Trophoblast cell (in vitro differentiated cells and primary cell): ENCODE results near the gene ROR2.
"Not testable (repeated sequence)": the region's sequence is repeated elsewhere in the genome, so short reads cannot be mapped to it uniquely, and the experiment has no call there.

ENCODE experiments used
- DNase-seq, 2 donors: peaks; one replicate each; pipeline ENCODE4 v3.0.0-alpha.2; 2016
- H2AFZ ChIP-seq: 2 replicates; pipeline ENCODE4 v1.6.1; 2013; ENCODE audit warnings: low read length, moderate library complexity, mild to moderate bottlenecking; ENCODE audit not compliant: insufficient read depth, poor library complexity
- H2AK5ac ChIP-seq: 2 replicates; pipeline ENCODE4 v1.6.1; 2013; ENCODE audit warnings: mild to moderate bottlenecking, low read length
- H2BK120ac ChIP-seq: 2 replicates; pipeline ENCODE4 v1.6.1; 2013; ENCODE audit warnings: low read length, mild to moderate bottlenecking, moderate library complexity; ENCODE audit not compliant: insufficient read depth, poor library complexity
- H2BK12ac ChIP-seq: 2 replicates; pipeline ENCODE4 v1.6.1; 2013; ENCODE audit warnings: mild to moderate bottlenecking, low read length, moderate library complexity
- H2BK5ac ChIP-seq: 2 replicates; pipeline ENCODE4 v1.6.1; 2013; ENCODE audit warnings: low read length, low read depth, moderate library complexity, mild to moderate bottlenecking; ENCODE audit not compliant: poor library complexity
- H3K14ac ChIP-seq: 2 replicates; pipeline ENCODE4 v1.6.1; 2013; ENCODE audit warnings: mild to moderate bottlenecking, low read length
- H3K18ac ChIP-seq: 2 replicates; pipeline ENCODE4 v1.6.1; 2013; ENCODE audit warnings: mild to moderate bottlenecking, low read length
- H3K23ac ChIP-seq: 2 replicates; pipeline ENCODE4 v1.6.1; 2013; ENCODE audit warnings: low read length
- H3K27ac ChIP-seq: 2 replicates; pipeline ENCODE4 v1.5.1; 2013; ENCODE audit warnings: low read depth, mild to moderate bottlenecking, inconsistent platforms, low read length, moderate library complexity
- H3K27me3 ChIP-seq: 2 replicates; pipeline ENCODE4 v1.6.1; 2013; ENCODE audit warnings: inconsistent platforms, mild to moderate bottlenecking, low read length, moderate library complexity; ENCODE audit not compliant: insufficient read depth
- H3K36me3 ChIP-seq, 2 experiments: 1 replicate in 1 of 2; 2 replicates in 1 of 2; pipeline ENCODE4 v1.6.1; 2013; ENCODE audit warnings: low read length in 2 of 2, mild to moderate bottlenecking in 2 of 2, moderate library complexity in 1 of 2; ENCODE audit not compliant: insufficient read depth in 2 of 2, control insufficient read depth in 1 of 2
- H3K4ac ChIP-seq: 2 replicates; pipeline ENCODE4 v1.6.1; 2013; ENCODE audit warnings: low read depth, mild to moderate bottlenecking, low read length, moderate library complexity
- H3K4me1 ChIP-seq, 2 experiments: 1 replicate in 1 of 2; 2 replicates in 1 of 2; pipeline ENCODE4 v1.6.1; 2013; ENCODE audit warnings: low read length in 2 of 2, mild to moderate bottlenecking in 2 of 2, moderate library complexity in 1 of 2; ENCODE audit not compliant: insufficient read depth in 2 of 2, control insufficient read depth in 1 of 2
- H3K4me2 ChIP-seq: 2 replicates; pipeline ENCODE4 v1.6.1; 2013; ENCODE audit warnings: inconsistent platforms, mild to moderate bottlenecking, low read length, moderate library complexity
- H3K4me3 ChIP-seq: 2 replicates; pipeline ENCODE4 v1.5.1; 2013; ENCODE audit warnings: mild to moderate bottlenecking, low read depth, low read length, inconsistent platforms
- H3K79me1 ChIP-seq: one replicate; pipeline ENCODE4 v1.6.1; 2013; ENCODE audit warnings: low read length
- H3K79me2 ChIP-seq: 2 replicates; pipeline ENCODE4 v1.6.1; 2013; ENCODE audit warnings: low read length, mild to moderate bottlenecking; ENCODE audit not compliant: control insufficient read depth, insufficient read depth, poor library complexity
- H3K9ac ChIP-seq: 2 replicates; pipeline ENCODE4 v1.6.1; 2013; ENCODE audit warnings: mild to moderate bottlenecking, low read length
- H3K9me3 ChIP-seq: 2 replicates; pipeline ENCODE4 v1.6.1; 2013; ENCODE audit warnings: low read depth, mild to moderate bottlenecking, control low read depth, inconsistent platforms, low read length; ENCODE audit not compliant: insufficient read depth
- H4K12ac ChIP-seq: 2 replicates; pipeline ENCODE4 v1.6.1; 2013; ENCODE audit warnings: low read depth, mild to moderate bottlenecking, low read length, moderate library complexity
- H4K8ac ChIP-seq: 2 replicates; pipeline ENCODE4 v1.6.1; 2013; ENCODE audit warnings: low read depth, mild to moderate bottlenecking, low read length, moderate library complexity
- H4K91ac ChIP-seq: one replicate; pipeline ENCODE4 v1.6.1; 2013; ENCODE audit warnings: low read depth, mild to moderate bottlenecking, low read length, moderate library complexity
- WGBS: extraction: QIAGEN DNeasy Blood & Tissue Kit; methylation state at CpG from one replicate; pipeline ENCODE4 v1.1.7; 2013; ENCODE audit warnings: missing lambda C conversion rate; ENCODE audit not compliant: insufficient read length, insufficient coverage; ENCODE audit errors: extremely low coverage; 5-methylcytosine and 5-hydroxymethylcytosine counted together

Gene ROR2

DNA sequence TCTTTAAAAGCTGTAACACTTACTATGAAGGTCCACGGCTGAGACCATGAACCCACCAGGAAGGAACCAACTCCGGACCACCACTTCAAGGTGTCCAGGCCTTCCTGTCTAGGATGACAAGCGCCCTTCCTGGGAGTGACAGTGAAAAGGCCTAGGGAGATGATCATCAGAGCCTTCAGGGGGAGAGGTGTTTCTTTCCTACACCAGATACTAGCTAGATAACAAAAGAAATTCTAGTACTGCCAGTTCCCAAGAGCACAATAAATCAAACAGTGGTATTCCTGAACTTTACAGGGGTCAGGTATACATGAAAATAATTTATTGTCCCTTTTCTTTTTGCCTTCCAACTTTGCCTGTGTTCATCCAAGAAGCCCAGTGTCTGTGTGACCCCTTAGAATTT is 432.2 kb downstream of the ROR2 start:
- no peak overlapping the region for H3K4ac ChIP-seq
- H4K8ac ChIP-seq: no peak overlapping the region
- no peak overlapping the region for H3K4me2 ChIP-seq
- no peak overlapping the region for H3K14ac ChIP-seq
- no peak overlapping the region for H3K9ac ChIP-seq
- H2BK5ac ChIP-seq: peak overlapping the region; percentile 75
- peak overlapping the region; percentile 45 for H3K27ac ChIP-seq
- peak overlapping the region; percentile 71 for H2BK120ac ChIP-seq
- DNase-seq: no peak
- H3K23ac ChIP-seq: no peak overlapping the region
- peak overlapping the region; percentile 35 for H4K91ac ChIP-seq
- H3K27me3 ChIP-seq: no peaks in the 10 kb centered on the region
- H3K79me2 ChIP-seq: no peaks in the 10 kb centered on the region
- H3K36me3 ChIP-seq: no peaks in the 10 kb centered on the region
- no CpG with 5 or more reads among the region's 3 CpGs for WGBS
- no peak overlapping the region for H3K18ac ChIP-seq
- H3K4me1 ChIP-seq: peaks cover 11 to 14% of the 10 kb centered on the region in 2 experiments
- H2AK5ac ChIP-seq: no peak overlapping the region
- H3K4me3 ChIP-seq: no peak overlapping the region
- H2AFZ ChIP-seq: no peak overlapping the region
- H4K12ac ChIP-seq: no peak overlapping the region
- peak overlapping the region; percentile 84 for H2BK12ac ChIP-seq
- H3K9me3 ChIP-seq: peaks cover 1% of the 10 kb centered on the region
- H3K79me1 ChIP-seq: peaks cover 8% of the 10 kb centered on the region

DNA sequence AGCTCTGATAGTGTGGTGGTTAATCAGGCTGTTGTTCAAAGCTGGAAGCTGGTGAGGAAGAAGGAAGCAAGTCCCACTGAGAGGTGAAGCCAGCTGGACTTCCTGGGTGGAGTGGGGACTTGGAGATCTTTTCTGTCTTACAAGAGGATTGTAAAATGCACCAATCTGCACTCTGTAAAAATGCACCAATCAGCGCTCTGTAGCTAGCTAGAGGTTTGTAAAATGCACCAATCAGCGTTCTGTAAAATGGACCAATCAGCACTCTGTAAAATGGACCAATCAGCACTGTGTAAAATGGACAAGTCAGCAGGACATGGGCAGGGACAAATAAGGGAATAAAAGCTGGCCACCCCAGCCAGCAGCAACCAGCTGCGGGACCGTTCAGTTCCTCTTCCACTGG is 432.7 kb downstream of the ROR2 start:
- H3K23ac ChIP-seq: not testable (repeated sequence)
- no CpG with 5 or more reads among the region's 4 CpGs for WGBS
- H2BK12ac ChIP-seq: peak overlapping the region; percentile 84

DNA sequence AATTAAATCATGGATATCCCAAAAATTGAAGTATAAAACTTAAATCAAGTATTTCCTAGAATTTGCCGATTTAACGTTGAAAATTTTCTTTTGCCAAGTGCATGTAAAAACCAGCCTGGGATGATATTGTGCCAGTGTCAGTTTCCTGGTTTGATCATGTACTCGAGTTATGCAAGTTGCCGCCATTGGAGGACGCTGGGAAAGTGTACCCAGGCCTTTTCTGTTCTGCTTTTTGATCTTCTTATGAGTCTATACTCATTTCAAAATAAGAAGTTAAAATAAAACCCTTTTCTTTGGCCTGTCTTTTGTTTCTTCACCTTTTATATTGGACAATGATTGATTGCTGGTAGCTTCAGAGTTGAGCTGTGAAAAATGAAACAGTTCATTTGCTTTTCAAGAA is 433.3 kb downstream of the ROR2 start:
- no peak overlapping the region for H4K91ac ChIP-seq
- no peak for DNase-seq
- peaks cover 1% of the 10 kb centered on the region for H3K9me3 ChIP-seq
- H2BK120ac ChIP-seq: no peak overlapping the region
- H3K4ac ChIP-seq: no peak overlapping the region
- no peak overlapping the region for H3K27ac ChIP-seq
- H2BK12ac ChIP-seq: no peak overlapping the region
- H3K9ac ChIP-seq: no peak overlapping the region
- H3K4me1 ChIP-seq: peaks cover 11 to 14% of the 10 kb centered on the region in 2 experiments
- no peak overlapping the region for H2AFZ ChIP-seq
- H3K14ac ChIP-seq: no peak overlapping the region
- H3K79me1 ChIP-seq: peaks cover 8% of the 10 kb centered on the region
- H3K79me2 ChIP-seq: no peaks in the 10 kb centered on the region
- no peak overlapping the region for H3K23ac ChIP-seq
- H3K27me3 ChIP-seq: no peaks in the 10 kb centered on the region
- no peaks in the 10 kb centered on the region for H3K36me3 ChIP-seq
- no CpG with 5 or more reads among the region's 5 CpGs for WGBS
- H2AK5ac ChIP-seq: no peak overlapping the region
- no peak overlapping the region for H2BK5ac ChIP-seq
- no peak overlapping the region for H3K18ac ChIP-seq
- no peak overlapping the region for H4K8ac ChIP-seq
- H3K4me2 ChIP-seq: no peak overlapping the region
- H4K12ac ChIP-seq: no peak overlapping the region
- no peak overlapping the region for H3K4me3 ChIP-seq

More for the DNA sequence above, 432.7 kb downstream of the ROR2 start:
- not testable (repeated sequence) for H4K8ac ChIP-seq, H2AFZ ChIP-seq, H3K27me3 ChIP-seq, H3K4me3 ChIP-seq, DNase-seq, H3K36me3 ChIP-seq, H3K9me3 ChIP-seq, H3K14ac ChIP-seq, H3K79me2 ChIP-seq, H3K18ac ChIP-seq, H2BK5ac ChIP-seq, H3K79me1 ChIP-seq, H3K9ac ChIP-seq, H3K4ac ChIP-seq, H4K12ac ChIP-seq, H4K91ac ChIP-seq, H2AK5ac ChIP-seq, H3K4me2 ChIP-seq, H2BK120ac ChIP-seq
- H3K27ac ChIP-seq: peak overlapping the region; percentile 27
- H3K4me1 ChIP-seq: peaks cover 11 to 14% of the 10 kb centered on the region in 2 experiments

DNA sequence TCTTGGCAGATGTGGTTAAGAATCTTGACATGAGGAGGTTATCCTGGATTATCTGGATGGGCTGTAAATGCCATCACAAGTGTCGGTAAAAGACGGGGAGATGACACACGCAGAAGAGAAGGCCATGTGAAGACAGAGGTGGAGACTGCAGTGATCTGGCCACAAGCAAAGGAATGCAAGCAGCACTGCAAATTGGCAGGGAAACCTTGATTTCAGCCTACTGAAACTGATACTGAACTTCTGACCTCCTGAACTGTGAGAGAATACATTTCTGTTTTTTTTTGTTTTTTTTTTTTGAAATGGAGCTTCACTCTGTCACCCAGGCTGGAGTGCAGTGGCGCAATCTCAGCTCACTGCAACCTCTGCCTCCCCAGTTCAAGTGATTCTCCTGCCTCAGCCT is 433.9 kb downstream of the ROR2 start:
- Histone ChIP-seq H2BK120ac (no peak overlapping the region), H3K4ac (no peak overlapping the region), H3K9ac (no peak overlapping the region), H3K79me1 (peaks cover 8% of the 10 kb centered on the region), H3K23ac (no peak overlapping the region), H3K4me1 (peaks cover 11 to 14% of the 10 kb centered on the region in 2 experiments), H3K27me3 (no peaks in the 10 kb centered on the region), H3K9me3 (peaks cover 1% of the 10 kb centered on the region), H2BK5ac (no peak overlapping the region), H3K79me2 (no peaks in the 10 kb centered on the region), H3K18ac (no peak overlapping the region), H2AFZ (no peak overlapping the region), H2BK12ac (peak overlapping the region; percentile 23), H4K12ac (no peak overlapping the region), H3K4me2 (no peak overlapping the region), H3K27ac (no peak overlapping the region), H2AK5ac (no peak overlapping the region), H3K14ac (no peak overlapping the region), H4K8ac (no peak overlapping the region), H4K91ac (no peak overlapping the region), H3K36me3 (no peaks in the 10 kb centered on the region), H3K4me3 (no peak overlapping the region)
- WGBS: no CpG with 5 or more reads among the region's 4 CpGs
- DNase-seq: no peak
